IPS-NIHi11 (cell line): ENCODE measurements around the gene VIPR2.

Source experiments
- DNase-seq: peaks from one replicate; pipeline ENCODE4 v3.0.0; 2012; ENCODE audit warnings: mixed read lengths, low spot score

Gene VIPR2

GRCh38 chr7:159025161-159025779, 119.4 kb downstream of the VIPR2 start:
- no peak for DNase-seq

GRCh38 chr7:159024280-159024951, 120.3 kb downstream of the VIPR2 start:
- no peak for DNase-seq

GRCh38 chr7:159023746-159024145, 120.9 kb downstream of the VIPR2 start:
- DNase-seq = no peak

- no peak for DNase-seq
Observed at GRCh38 chr7:159023206-159023605, 121.5 kb downstream of the VIPR2 start.

- no peak for DNase-seq
Observed at GRCh38 chr7:159022238-159022993, 122.3 kb downstream of the VIPR2 start.

- DNase-seq = peak; percentile 57
Observed at GRCh38 chr7:159020987-159021386, 123.7 kb downstream of the VIPR2 start.

- DNase-seq = no peak
Observed at GRCh38 chr7:159019111-159019510, 125.6 kb downstream of the VIPR2 start.

GRCh38 chr7:159017741-159018140, 126.9 kb downstream of the VIPR2 start:
- no peak for DNase-seq

- DNase-seq = no peak
Observed at GRCh38 chr7:159017210-159017609, 127.5 kb downstream of the VIPR2 start.

GRCh38 chr7:159016591-159016990, 128.1 kb downstream of the VIPR2 start:
- DNase-seq = no peak

- no peak for DNase-seq
Observed at GRCh38 chr7:159015454-159016410, 128.9 kb downstream of the VIPR2 start.

GRCh38 chr7:159015081-159015453, 129.6 kb downstream of the VIPR2 start:
- DNase-seq = no peak

GRCh38 chr7:159014297-159015062, 130.2 kb downstream of the VIPR2 start:
- DNase-seq = no peak

- DNase-seq = no peak
Observed at GRCh38 chr7:159013825-159014289, 130.8 kb downstream of the VIPR2 start.

- DNase-seq = no peak
Observed at GRCh38 chr7:159013181-159013690, 131.4 kb downstream of the VIPR2 start.

- DNase-seq = no peak
Observed at GRCh38 chr7:159012353-159013069, 132.2 kb downstream of the VIPR2 start.

GRCh38 chr7:159011722-159012022, 133.0 kb downstream of the VIPR2 start:
- DNase-seq = no peak

- DNase-seq = no peak
Observed at GRCh38 chr7:159010937-159011721, 133.5 kb downstream of the VIPR2 start.

- no peak for DNase-seq
Observed at GRCh38 chr7:159010411-159010810, 134.3 kb downstream of the VIPR2 start.

GRCh38 chr7:159009951-159010350, 134.7 kb downstream of the VIPR2 start:
- DNase-seq = no peak
